Erythroblast (primary cell): ENCODE measurements around the gene LOC101059915.
"Not testable (repeated sequence)": the region's sequence is repeated elsewhere in the genome, so short reads cannot be mapped to it uniquely, and the experiment has no call there.

Source experiments
- GATA1 ChIP-seq: IDR thresholded peaks from 2 replicates; pipeline ENCODE4 v1.6.1; 2011; ENCODE audit warnings: low read depth, mild to moderate bottlenecking, control low read depth, low read length, moderate library complexity
- POLR2A ChIP-seq: IDR thresholded peaks from 2 replicates; pipeline ENCODE4 v1.6.1; 2011; ENCODE audit warnings: mild to moderate bottlenecking, low read length

DNA sequence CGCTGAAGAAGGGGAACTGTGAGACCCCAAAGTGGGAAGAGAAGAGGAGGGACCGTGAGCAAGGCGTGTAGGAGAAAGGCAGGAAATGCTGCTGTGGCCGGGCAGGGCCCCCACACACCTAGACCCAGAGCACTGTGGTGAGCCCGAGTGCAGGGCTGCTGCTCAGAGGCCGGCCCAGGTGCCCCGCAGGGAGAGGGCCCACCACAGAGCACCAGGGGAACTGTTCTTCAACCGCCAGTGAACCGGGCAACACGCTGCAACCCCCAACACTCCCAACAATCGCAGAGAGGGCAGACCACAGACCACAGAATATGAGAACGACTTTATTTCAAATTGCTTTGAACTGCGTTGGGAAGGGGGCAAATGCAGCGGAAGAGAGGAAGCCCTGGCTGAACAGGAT, 46.7 kb downstream of the LOC101059915 start:
- not testable (repeated sequence) for TF ChIP-seq POLR2A, GATA1
